Measurements from ENCODE around the gene TP73. TPM values are rescaled to one million over a fixed set of nuclear protein-coding genes. Genes with fewer than 3 reads are reported as not detected.
A peak's percentile ranks its signal among the peaks of the same experiment; 100 is the strongest.

Gene TP73
- total and polyA plus RNA-seq, 7 donors = under 0.01 to 0.13 (median 0.01) TPM; not detected in 4

- 85 to 86% (median 86%) methylated on average over 28 of the region's 28 CpGs for WGBS, 3 donors
- ATAC-seq (no peak), DNase-seq (no peak)
- Histone ChIP-seq H3K27me3 (ENCODE audit: insufficient read depth in 3 of 3, low read length in 2 of 3) (no peaks in the 10 kb centered on the region), H3K27ac (no peak overlapping the region), H3K36me3 (ENCODE audit: insufficient read depth in 1 of 2, low read depth in 1 of 2) (peaks cover 13 to 99% of the 10 kb centered on the region in 2 donors), H3K4me1 (no peaks in the 10 kb centered on the region), H3K9me3 (no peaks in the 10 kb centered on the region), H3K4me3 (no peak overlapping the region)
- intact Hi-C loops (cut with DNase I) = no loop called here
- TF ChIP-seq CTCF (IDR thresholded peaks at IDR 0.05) = no peak
Measured at GRCh38 chr1:3633344-3634058, 18.8 kb upstream of the TP73 start.

- TF ChIP-seq CTCF (IDR thresholded peaks at IDR 0.05) = no peak
- peaks cover 13 to 99% of the 10 kb centered on the region in 2 donors for H3K36me3 ChIP-seq (ENCODE audit: insufficient read depth in 1 of 2, low read depth in 1 of 2)
- 90 to 95% (median 91%) methylated on average over 20 to 22 of the region's 22 CpGs for WGBS, 3 donors
- intact Hi-C loops (cut with DNase I) = no loop called here
- H3K4me1 ChIP-seq = no peaks in the 10 kb centered on the region
- no peak overlapping the region for H3K4me3 ChIP-seq
- peak in 1 of 4 donors; percentile 24 for ATAC-seq
- no peaks in the 10 kb centered on the region for H3K9me3 ChIP-seq
- no peak for DNase-seq
- H3K27me3 ChIP-seq (ENCODE audit: insufficient read depth in 3 of 3, low read length in 2 of 3) = no peaks in the 10 kb centered on the region
- no peak overlapping the region for H3K27ac ChIP-seq
Measured at GRCh38 chr1:3634059-3634800, 18.1 kb upstream of the TP73 start.

- ATAC-seq = no peak
- WGBS, 3 donors = 92 to 94% (median 93%) methylated on average over 14 of the region's 14 CpGs
Measured at GRCh38 chr1:3636080-3636479, 16.2 kb upstream of the TP73 start.

GRCh38 chr1:3636531-3636930, 15.8 kb upstream of the TP73 start:
- DNase-seq (no peak), ATAC-seq (no peak)
- WGBS, 3 donors = 91 to 97% (median 93%) methylated on average over 11 of the region's 11 CpGs
- Histone ChIP-seq H3K36me3 (ENCODE audit: insufficient read depth in 1 of 2, low read depth in 1 of 2) (peaks cover 6 to 77% of the 10 kb centered on the region in 2 donors), H3K4me3 (no peak overlapping the region), H3K4me1 (no peaks in the 10 kb centered on the region), H3K27ac (no peak overlapping the region), H3K27me3 (ENCODE audit: insufficient read depth in 3 of 3, low read length in 2 of 3) (no peaks in the 10 kb centered on the region), H3K9me3 (no peaks in the 10 kb centered on the region)
- no peak for TF ChIP-seq CTCF (IDR thresholded peaks at IDR 0.05)
- intact Hi-C loops (cut with DNase I) = no loop called here

More at GRCh38 chr1:3636080-3636479, 16.2 kb upstream of the TP73 start:
- Histone ChIP-seq H3K4me3 (no peak overlapping the region), H3K9me3 (no peaks in the 10 kb centered on the region), H3K27ac (no peak overlapping the region), H3K27me3 (ENCODE audit: insufficient read depth in 3 of 3, low read length in 2 of 3) (no peaks in the 10 kb centered on the region), H3K4me1 (no peaks in the 10 kb centered on the region), H3K36me3 (ENCODE audit: insufficient read depth in 1 of 2, low read depth in 1 of 2) (peaks cover 6 to 81% of the 10 kb centered on the region in 2 donors)
- intact Hi-C loops (cut with DNase I) = no loop called here
- TF ChIP-seq CTCF (IDR thresholded peaks at IDR 0.05) = no peak
- DNase-seq = no peak

All from psoas muscle (tissue), 8 donors.